Natural killer cell (primary cell): ENCODE data around the gene GPR17. TPM values are rescaled to one million over a fixed set of nuclear protein-coding genes. Genes with fewer than 3 reads are reported as not detected.

Experiments
- ATAC-seq, 3 donors: fragments of 150-1000 bp in 2 of 3; fragments of 200-7000 bp in 1 of 3; cut with Tn5 transposase; 1 replicate in 1 of 3; 2 replicates in 2 of 3; pipeline ENCODE4 v1.10.0; 2021; ENCODE audit warnings: mild to moderate bottlenecking in 2 of 3, moderate library complexity in 2 of 3
- DNase-seq, 2 donors: peaks; one replicate each; pipeline versions ENCODE4 v3.0.0 to v3.0.0-alpha.2; 2013 to 2021; ENCODE audit warnings: mixed read lengths in 1 of 2
- H3K27ac ChIP-seq: one replicate; pipeline ENCODE4 v1.5.1; 2013; ENCODE audit warnings: mild to moderate bottlenecking, low read length
- H3K27me3 ChIP-seq: one replicate; pipeline ENCODE4 v1.6.1; 2013; ENCODE audit warnings: low read length; ENCODE audit not compliant: control insufficient read depth, insufficient read depth
- H3K36me3 ChIP-seq: one replicate; pipeline ENCODE4 v1.6.1; 2013; ENCODE audit warnings: low read length; ENCODE audit not compliant: control insufficient read depth, insufficient read depth
- H3K4me1 ChIP-seq: one replicate; pipeline ENCODE4 v1.6.1; 2013; ENCODE audit warnings: low read length; ENCODE audit not compliant: control insufficient read depth, insufficient read depth
- H3K4me3 ChIP-seq: one replicate; pipeline ENCODE4 v1.5.1; 2013; ENCODE audit warnings: low read length
- H3K9me3 ChIP-seq: one replicate; pipeline ENCODE4 v1.6.1; 2013; ENCODE audit warnings: low read length; ENCODE audit not compliant: control insufficient read depth, insufficient read depth
- H3K27ac Mint-ChIP-seq, 2 donors: one replicate each; pipeline ENCODE4 v1.8.0; 2022; ENCODE audit warnings: mild to moderate bottlenecking in 2 of 2, mixed read lengths in 2 of 2, moderate library complexity in 1 of 2
- H3K27me3 Mint-ChIP-seq, 2 donors: one replicate each; pipeline ENCODE4 v1.8.0; 2022; ENCODE audit warnings: low read depth in 2 of 2, mixed read lengths in 2 of 2
- H3K36me3 Mint-ChIP-seq: one replicate; pipeline ENCODE4 v1.8.0; 2022; ENCODE audit warnings: mixed read lengths
- H3K4me1 Mint-ChIP-seq, 2 donors: one replicate each; pipeline ENCODE4 v1.8.0; 2022; ENCODE audit warnings: mixed read lengths in 2 of 2
- H3K4me3 Mint-ChIP-seq: one replicate; pipeline ENCODE4 v1.8.0; 2022; ENCODE audit warnings: mild to moderate bottlenecking, moderate library complexity, mixed read lengths
- H3K9me3 Mint-ChIP-seq, 2 donors: one replicate each; pipeline ENCODE4 v1.8.0; 2022; ENCODE audit warnings: mixed read lengths in 2 of 2
- CTCF ChIP-seq: fragments of 200-600 bp; IDR thresholded peaks from one replicate; pipeline ENCODE4 v1.8.0; 2022; ENCODE audit warnings: antibody characterized with exemption
- WGBS: methylation state at CpG from one replicate; pipeline ENCODE4 v1.1.7; 2013; ENCODE audit warnings: missing lambda C conversion rate; ENCODE audit not compliant: insufficient coverage; 5-methylcytosine and 5-hydroxymethylcytosine counted together
- intact Hi-C: fragments of 100-400 bp; cut with micrococcal nuclease; formaldehyde crosslinking; loops from one replicate; pipeline ENCODE4 v1.14.2; 2022
- total RNA-seq, 4 donors: library from RNA; stranded (reverse); fragments of 120-200 nt in 1 of 4; gene quantifications; one replicate each; pipeline versions ENCODE4 v1.2.3 to v1.2.4, GENCODE V29; 2013 to 2022

GPR17 gene
- total RNA-seq, 3 donors from 2014 or later (not counting 1 experiment from before 2014, with no cell fraction given) = not detected

- no peaks in the 10 kb centered on the region for H3K36me3 Mint-ChIP-seq
- no peak for DNase-seq
- H3K27me3 ChIP-seq = no peaks in the 10 kb centered on the region
- no peak overlapping the region for H3K4me3 ChIP-seq
- no peak for ATAC-seq
- H3K36me3 ChIP-seq = no peaks in the 10 kb centered on the region
- H3K4me1 ChIP-seq = peaks cover 59% of the 10 kb centered on the region
- no peaks in the 10 kb centered on the region for H3K9me3 Mint-ChIP-seq
- H3K27me3 Mint-ChIP-seq = no peaks in the 10 kb centered on the region
- TF ChIP-seq CTCF = no peak
- no peak overlapping the region for H3K4me3 Mint-ChIP-seq
- intact Hi-C loops = no loop called here
- H3K4me1 Mint-ChIP-seq = no peaks in the 10 kb centered on the region
- no peaks in the 10 kb centered on the region for H3K9me3 ChIP-seq
- H3K27ac Mint-ChIP-seq = no peak overlapping the region
- peak overlapping the region; percentile 66 for H3K27ac ChIP-seq
- 77% methylated on average over 17 of the region's 17 CpGs for WGBS
Measured at GRCh38 chr2:127631997-127632581, 13.9 kb upstream of the GPR17 start.

GRCh38 chr2:127632592-127633489 is 13.1 kb upstream of the GPR17 start:
- Mint-ChIP-seq H3K27me3 (no peaks in the 10 kb centered on the region), H3K4me1 (peaks cover 0 to 2% of the 10 kb centered on the region in 2 donors), H3K4me3 (no peak overlapping the region), H3K36me3 (no peaks in the 10 kb centered on the region), H3K9me3 (no peaks in the 10 kb centered on the region), H3K27ac (no peak overlapping the region)
- intact Hi-C loops = no loop called here
- no peak for DNase-seq
- no peak for ATAC-seq
- Histone ChIP-seq H3K4me1 (peaks cover 67% of the 10 kb centered on the region), H3K36me3 (no peaks in the 10 kb centered on the region), H3K4me3 (no peak overlapping the region), H3K27me3 (no peaks in the 10 kb centered on the region), H3K9me3 (no peaks in the 10 kb centered on the region), H3K27ac (peak overlapping the region; percentile 66)
- 60% methylated on average over 25 of the region's 25 CpGs for WGBS
- no peak for TF ChIP-seq CTCF

GRCh38 chr2:127633556-127634065 is 12.3 kb upstream of the GPR17 start:
- Mint-ChIP-seq H3K36me3 (no peaks in the 10 kb centered on the region), H3K4me3 (no peak overlapping the region), H3K27ac (no peak overlapping the region), H3K4me1 (peaks cover 0 to 5% of the 10 kb centered on the region in 2 donors), H3K27me3 (no peaks in the 10 kb centered on the region), H3K9me3 (no peaks in the 10 kb centered on the region)
- peak overlapping the region; percentile 56 for H3K27ac ChIP-seq
- no peak for TF ChIP-seq CTCF
- peaks cover 74% of the 10 kb centered on the region for H3K4me1 ChIP-seq
- ATAC-seq = no peak
- no peaks in the 10 kb centered on the region for H3K36me3 ChIP-seq
- no peak for DNase-seq
- H3K9me3 ChIP-seq = no peaks in the 10 kb centered on the region
- no peak overlapping the region for H3K4me3 ChIP-seq
- WGBS = 82% methylated on average over 9 of the region's 9 CpGs
- no peaks in the 10 kb centered on the region for H3K27me3 ChIP-seq
- intact Hi-C loops = no loop called here
